ENCODE measurements around the gene FERMT2.
A peak's percentile ranks its signal among the peaks of the same experiment; 100 is the strongest.

FERMT2 gene

GRCh38 chr14:52961060-52961639 lies 10.3 kb upstream of the FERMT2 start:
- no peaks in the 10 kb centered on the region for H3K9me3 ChIP-seq
- H3K4me2 ChIP-seq: no peak overlapping the region
- H3K4me3 ChIP-seq: no peak overlapping the region
- H3K27ac ChIP-seq: no peak overlapping the region
- no peaks in the 10 kb centered on the region for H3K36me3 ChIP-seq
- H4K20me1 ChIP-seq: no peaks in the 10 kb centered on the region
- H3K27me3 ChIP-seq: no peaks in the 10 kb centered on the region
- H3K9ac ChIP-seq: no peak overlapping the region
- no peak for TF ChIP-seq Cebpa-rat (IDR thresholded peaks at IDR 0.05)
- no peaks in the 10 kb centered on the region for H3K4me1 ChIP-seq

GRCh38 chr14:52960627-52961026 lies 9.8 kb upstream of the FERMT2 start:
- Histone ChIP-seq H3K9me3 (no peaks in the 10 kb centered on the region), H3K9ac (no peak overlapping the region)
- TF ChIP-seq Cebpa-rat (IDR thresholded peaks at IDR 0.05): no peak

GRCh38 chr14:52954346-52955214 lies 3.7 kb upstream of the FERMT2 start:
- H3K4me1 ChIP-seq: peaks cover 12% of the 10 kb centered on the region
- peaks cover 42% of the 10 kb centered on the region for H3K27me3 ChIP-seq
- peaks cover 25% of the 10 kb centered on the region for H4K20me1 ChIP-seq
- no peak overlapping the region for H3K27ac ChIP-seq
- H3K4me3 ChIP-seq: no peak overlapping the region
- no peak for TF ChIP-seq Cebpa-rat (IDR thresholded peaks at IDR 0.05)
- H3K4me2 ChIP-seq: no peak overlapping the region
- H3K9me3 ChIP-seq: no peaks in the 10 kb centered on the region
- no peaks in the 10 kb centered on the region for H3K36me3 ChIP-seq
- H3K9ac ChIP-seq: no peak overlapping the region

More at GRCh38 chr14:52960627-52961026, 9.8 kb upstream of the FERMT2 start:
- no peak overlapping the region for H3K4me2 ChIP-seq
- no peak overlapping the region for H3K4me3 ChIP-seq
- H3K4me1 ChIP-seq: no peaks in the 10 kb centered on the region
- H3K27me3 ChIP-seq: no peaks in the 10 kb centered on the region
- no peaks in the 10 kb centered on the region for H3K36me3 ChIP-seq
- H4K20me1 ChIP-seq: no peaks in the 10 kb centered on the region
- no peak overlapping the region for H3K27ac ChIP-seq

- Histone ChIP-seq H3K9ac (no peak overlapping the region), H3K4me1 (peaks cover 12% of the 10 kb centered on the region), H3K4me2 (peak overlapping the region; percentile 96), H4K20me1 (peaks cover 32% of the 10 kb centered on the region), H3K36me3 (no peaks in the 10 kb centered on the region), H3K27ac (no peak overlapping the region), H3K27me3 (peaks cover 63% of the 10 kb centered on the region), H3K9me3 (no peaks in the 10 kb centered on the region), H3K4me3 (peak overlapping the region; percentile 73)
- TF ChIP-seq Cebpa-rat (IDR thresholded peaks at IDR 0.05): no peak
Measured at GRCh38 chr14:52951681-52952554, 1.1 kb upstream of the FERMT2 start.

GRCh38 chr14:52950410-52950897 lies 396 bp downstream of the FERMT2 start:
- Histone ChIP-seq H3K9me3 (no peaks in the 10 kb centered on the region), H3K4me1 (peaks cover 12% of the 10 kb centered on the region), H3K9ac (0 out of 2 replicates have a peak overlapping the region, but pooled peaks have one; percentile 40), H3K27me3 (peaks cover 63% of the 10 kb centered on the region), H3K4me2 (peak overlapping the region; percentile 96), H4K20me1 (peaks cover 32% of the 10 kb centered on the region), H3K4me3 (peak overlapping the region; percentile 73), H3K36me3 (no peaks in the 10 kb centered on the region), H3K27ac (no peak overlapping the region)
- TF ChIP-seq Cebpa-rat (IDR thresholded peaks at IDR 0.05): no peak

- no peaks in the 10 kb centered on the region for H3K9me3 ChIP-seq
- H4K20me1 ChIP-seq: peaks cover 32% of the 10 kb centered on the region
- no peak overlapping the region for H3K27ac ChIP-seq
- no peak for TF ChIP-seq Cebpa-rat (IDR thresholded peaks at IDR 0.05)
- H3K4me2 ChIP-seq: peak overlapping the region; percentile 96
- peak overlapping the region; percentile 73 for H3K4me3 ChIP-seq
- H3K27me3 ChIP-seq: peaks cover 63% of the 10 kb centered on the region
- H3K36me3 ChIP-seq: no peaks in the 10 kb centered on the region
- H3K9ac ChIP-seq: no peak overlapping the region
- H3K4me1 ChIP-seq: peaks cover 12% of the 10 kb centered on the region
Measured at GRCh38 chr14:52949711-52950409, 990 bp downstream of the FERMT2 start.

GRCh38 chr14:52949249-52949648 lies 1.6 kb downstream of the FERMT2 start:
- H4K20me1 ChIP-seq: peaks cover 32% of the 10 kb centered on the region

GRCh38 chr14:52948836-52949235 lies 2.0 kb downstream of the FERMT2 start:
- Histone ChIP-seq H3K27me3 (peaks cover 63% of the 10 kb centered on the region), H4K20me1 (peaks cover 32% of the 10 kb centered on the region), H3K4me3 (no peak overlapping the region), H3K36me3 (no peaks in the 10 kb centered on the region), H3K9ac (no peak overlapping the region), H3K9me3 (no peaks in the 10 kb centered on the region), H3K4me2 (no peak overlapping the region), H3K4me1 (peaks cover 12% of the 10 kb centered on the region), H3K27ac (no peak overlapping the region)
- no peak for TF ChIP-seq Cebpa-rat (IDR thresholded peaks at IDR 0.05)

More at GRCh38 chr14:52949249-52949648, 1.6 kb downstream of the FERMT2 start:
- Histone ChIP-seq H3K27ac (no peak overlapping the region), H3K4me3 (no peak overlapping the region), H3K27me3 (peaks cover 63% of the 10 kb centered on the region), H3K4me1 (peaks cover 12% of the 10 kb centered on the region), H3K4me2 (no peak overlapping the region), H3K9me3 (no peaks in the 10 kb centered on the region), H3K9ac (no peak overlapping the region), H3K36me3 (no peaks in the 10 kb centered on the region)
- no peak for TF ChIP-seq Cebpa-rat (IDR thresholded peaks at IDR 0.05)

- Histone ChIP-seq H3K9ac (no peak overlapping the region), H3K36me3 (no peaks in the 10 kb centered on the region), H3K4me3 (no peak overlapping the region), H3K27ac (no peak overlapping the region), H3K27me3 (peaks cover 56% of the 10 kb centered on the region), H3K4me2 (no peak overlapping the region), H3K9me3 (no peaks in the 10 kb centered on the region), H4K20me1 (peaks cover 32% of the 10 kb centered on the region), H3K4me1 (peaks cover 12% of the 10 kb centered on the region)
- TF ChIP-seq Cebpa-rat (IDR thresholded peaks at IDR 0.05): no peak
Measured at GRCh38 chr14:52948039-52948438, 2.8 kb downstream of the FERMT2 start.

Data from BLaER1 (cell line).